ENCODE measurements around the gene HELLS. TPM values are rescaled to one million over a fixed set of nuclear protein-coding genes. Genes with fewer than 3 reads are reported as not detected.

The HELLS gene
- total RNA-seq, 2 experiments from 2014 or later, result 190 to 204 TPM

DNA sequence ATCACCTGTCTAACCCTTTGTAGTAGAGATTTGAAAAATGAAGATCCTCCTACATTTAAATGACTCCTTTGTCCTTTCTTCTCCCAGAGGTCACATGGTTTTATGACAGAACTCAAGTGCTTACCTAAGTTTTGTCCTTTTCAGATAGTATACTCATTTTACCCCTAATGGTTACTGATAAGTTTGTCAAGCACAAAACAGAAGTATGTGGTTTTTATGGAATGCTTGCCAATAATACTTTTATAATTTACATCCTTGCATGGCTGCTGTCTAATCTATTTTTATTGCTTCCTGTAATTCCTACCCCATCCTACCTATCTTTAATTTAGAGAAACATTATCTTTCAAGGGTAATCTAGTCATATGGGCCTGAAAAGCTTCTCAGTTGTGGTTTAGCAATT lies 37.5 kb downstream of the HELLS start:
- ChIA-PET POLR2A (interaction anchor here (0.6 kb wide), 1 partner anchor 246 kb away, joined by 4 read pairs; no protein-coding TSS in a partner anchor), CTCF (ENCODE audit: unreplicated experiment) (no interaction called here)
- no peak overlapping the region for H3K4me3 ChIP-seq (ENCODE audit: low read depth, low read length, poor library complexity, severe bottlenecking)
- intact Hi-C loops (cut with micrococcal nuclease; ENCODE audit: unreplicated experiment), result no loop called here
- TF ChIP-seq, protein P1, sequence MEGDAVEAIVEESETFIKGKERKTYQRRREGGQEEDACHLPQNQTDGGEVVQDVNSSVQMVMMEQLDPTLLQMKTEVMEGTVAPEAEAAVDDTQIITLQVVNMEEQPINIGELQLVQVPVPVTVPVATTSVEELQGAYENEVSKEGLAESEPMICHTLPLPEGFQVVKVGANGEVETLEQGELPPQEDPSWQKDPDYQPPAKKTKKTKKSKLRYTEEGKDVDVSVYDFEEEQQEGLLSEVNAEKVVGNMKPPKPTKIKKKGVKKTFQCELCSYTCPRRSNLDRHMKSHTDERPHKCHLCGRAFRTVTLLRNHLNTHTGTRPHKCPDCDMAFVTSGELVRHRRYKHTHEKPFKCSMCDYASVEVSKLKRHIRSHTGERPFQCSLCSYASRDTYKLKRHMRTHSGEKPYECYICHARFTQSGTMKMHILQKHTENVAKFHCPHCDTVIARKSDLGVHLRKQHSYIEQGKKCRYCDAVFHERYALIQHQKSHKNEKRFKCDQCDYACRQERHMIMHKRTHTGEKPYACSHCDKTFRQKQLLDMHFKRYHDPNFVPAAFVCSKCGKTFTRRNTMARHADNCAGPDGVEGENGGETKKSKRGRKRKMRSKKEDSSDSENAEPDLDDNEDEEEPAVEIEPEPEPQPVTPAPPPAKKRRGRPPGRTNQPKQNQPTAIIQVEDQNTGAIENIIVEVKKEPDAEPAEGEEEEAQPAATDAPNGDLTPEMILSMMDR (conservative IDR thresholded peaks at IDR 0.05; ENCODE audit: low read length), result no peak
- TF ChIP-seq EZH2phosphoT487 (IDR thresholded peaks at IDR 0.05; ENCODE audit: borderline replicate concordance, low read depth, low read length), result no peak
- H3K4me2 ChIP-seq (ENCODE audit: low read length), result no peak overlapping the region
- no peak for DNase-seq (ENCODE audit: low spot score)
- no peaks in the 10 kb centered on the region for H3K4me1 ChIP-seq (ENCODE audit: insufficient read depth, low read length, poor library complexity, severe bottlenecking)
- BruUV-seq (replicated peaks), result no TSS peak
- H3K27ac ChIP-seq (ENCODE audit: low read depth, low read length, poor library complexity, severe bottlenecking), result no peak overlapping the region
- no peaks in the 10 kb centered on the region for H3K9me2 ChIP-seq (ENCODE audit: insufficient read depth, low read length)
- H3K36me3 ChIP-seq (ENCODE audit: insufficient read depth, low read length), result peaks cover 91% of the 10 kb centered on the region
- H2AFZ ChIP-seq (ENCODE audit: low read length), result no peak overlapping the region
- no peaks in the 10 kb centered on the region for H3K79me2 ChIP-seq (ENCODE audit: insufficient read depth, low read depth, low read length)
- H3K9me3 ChIP-seq (ENCODE audit: low read length), result no peaks in the 10 kb centered on the region
- H4K20me1 ChIP-seq (ENCODE audit: insufficient read depth, low read length), result no peaks in the 10 kb centered on the region

DNA sequence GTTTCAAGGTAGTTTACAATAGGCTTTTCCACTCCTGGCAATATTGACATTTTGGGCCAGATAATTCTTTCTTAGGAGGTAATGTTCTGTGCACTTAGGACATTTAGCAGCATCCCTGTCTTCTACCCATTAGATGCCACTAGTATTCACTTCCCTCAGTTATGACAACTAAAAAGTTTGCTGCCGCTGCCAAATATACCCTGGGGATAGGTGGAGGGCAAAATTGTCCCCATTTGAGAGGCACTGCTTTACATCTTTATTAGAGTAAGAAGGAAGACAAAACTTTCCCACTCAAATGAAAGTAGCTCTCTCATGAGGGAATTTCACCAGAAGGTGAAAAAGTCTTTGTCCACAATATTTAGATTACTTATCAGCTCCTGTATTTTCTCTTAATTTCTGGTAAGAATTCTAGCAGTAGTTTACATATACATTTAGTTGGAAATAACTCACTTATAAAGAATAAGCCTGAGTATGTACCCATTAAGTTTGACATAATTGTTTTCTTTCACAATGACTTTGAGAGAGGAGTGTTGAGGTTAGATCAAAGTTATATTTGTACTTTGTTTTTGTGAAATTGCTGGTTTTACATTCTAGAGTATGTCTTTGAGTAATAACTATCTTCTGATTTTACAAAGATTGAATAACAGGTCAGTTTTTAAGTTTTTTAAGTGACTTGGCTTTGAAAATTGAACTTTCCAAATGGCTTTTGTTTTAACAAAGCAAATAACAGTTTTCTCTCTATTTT lies 46.0 kb downstream of the HELLS start:
- no TSS peak for BruUV-seq (replicated peaks)
- DNase-seq (ENCODE audit: low spot score), result no peak
- POLR2A ChIA-PET, result no interaction called here
- H3K4me1 ChIP-seq (ENCODE audit: insufficient read depth, low read length, poor library complexity, severe bottlenecking), result no peaks in the 10 kb centered on the region
- no peak overlapping the region for H3K27ac ChIP-seq (ENCODE audit: low read depth, low read length, poor library complexity, severe bottlenecking)
- H3K36me3 ChIP-seq (ENCODE audit: insufficient read depth, low read length), result peaks cover 98% of the 10 kb centered on the region
- H4K20me1 ChIP-seq (ENCODE audit: insufficient read depth, low read length), result no peaks in the 10 kb centered on the region
- CTCF ChIA-PET (ENCODE audit: unreplicated experiment), result no interaction called here
- TF ChIP-seq, protein P1 (conservative IDR thresholded peaks at IDR 0.05; ENCODE audit: low read length), result no peak
- no peak for TF ChIP-seq EZH2phosphoT487 (IDR thresholded peaks at IDR 0.05; ENCODE audit: borderline replicate concordance, low read depth, low read length)
- no peaks in the 10 kb centered on the region for H3K9me3 ChIP-seq (ENCODE audit: low read length)
- H3K4me3 ChIP-seq (ENCODE audit: low read depth, low read length, poor library complexity, severe bottlenecking), result no peak overlapping the region
- H3K9me2 ChIP-seq (ENCODE audit: insufficient read depth, low read length), result no peaks in the 10 kb centered on the region
- intact Hi-C loops (cut with micrococcal nuclease; ENCODE audit: unreplicated experiment), result loop anchor here (5.0 kb wide), 1 partner anchor 34 kb away; no protein-coding TSS in a partner anchor
- H3K79me2 ChIP-seq (ENCODE audit: insufficient read depth, low read depth, low read length), result no peaks in the 10 kb centered on the region; the same call in 1 of the 2 replicates
- H2AFZ ChIP-seq (ENCODE audit: low read length), result no peak overlapping the region
- no peak overlapping the region for H3K4me2 ChIP-seq (ENCODE audit: low read length)
